Epidermal melanocyte (primary cell): Measurements from ENCODE around the gene GRIFIN.
"Not testable (repeated sequence)": the region's sequence is repeated elsewhere in the genome, so short reads cannot be mapped to it uniquely, and the experiment has no call there.

Experiments
- DNase-seq: peaks from one replicate; pipeline ENCODE4 v3.0.0; 2011; ENCODE audit warnings: low spot score; ENCODE audit not compliant: insufficient read length

Gene GRIFIN

DNA sequence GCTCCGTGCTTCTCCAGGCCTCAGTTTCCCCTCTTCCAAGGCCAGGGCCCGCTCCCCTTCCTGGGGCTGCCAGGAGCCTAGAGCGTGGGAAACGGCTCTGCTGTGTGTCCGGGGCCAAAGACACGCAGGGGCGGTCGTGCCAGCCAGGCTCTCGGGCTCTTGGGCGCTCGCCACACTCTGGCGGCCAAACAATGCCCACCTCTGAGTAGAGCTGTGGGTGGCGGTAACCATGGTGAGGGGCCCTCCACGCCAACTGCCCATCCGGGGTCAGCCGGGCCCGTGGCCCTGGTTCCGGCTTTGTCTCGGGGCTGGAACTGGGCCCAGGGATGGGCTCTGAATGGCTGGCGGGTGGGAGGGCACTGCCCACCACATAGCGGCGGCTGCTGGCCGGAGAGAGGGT is 16.0 kb downstream of the GRIFIN start:
- DNase-seq, result no peak

DNA sequence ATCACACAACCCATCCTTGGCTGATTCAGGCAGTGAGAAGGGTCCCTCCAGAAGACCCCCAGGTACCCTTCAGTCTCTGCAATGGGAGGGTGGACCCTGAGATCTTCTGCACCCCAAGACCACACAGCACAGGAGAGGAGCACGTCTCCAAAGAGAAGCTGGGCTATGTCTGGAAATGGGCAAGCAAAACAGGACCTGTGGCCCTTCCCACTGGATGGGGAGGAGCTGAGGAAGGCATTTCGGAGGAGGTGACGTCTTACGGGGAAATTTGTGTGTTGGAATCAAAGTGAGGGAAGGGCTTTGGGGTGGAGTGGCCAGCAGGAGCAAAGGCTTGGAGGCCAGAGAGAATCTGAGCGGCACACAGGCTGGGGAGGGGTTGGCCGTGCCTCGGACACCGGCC is 16.5 kb downstream of the GRIFIN start:
- no peak for DNase-seq

DNA sequence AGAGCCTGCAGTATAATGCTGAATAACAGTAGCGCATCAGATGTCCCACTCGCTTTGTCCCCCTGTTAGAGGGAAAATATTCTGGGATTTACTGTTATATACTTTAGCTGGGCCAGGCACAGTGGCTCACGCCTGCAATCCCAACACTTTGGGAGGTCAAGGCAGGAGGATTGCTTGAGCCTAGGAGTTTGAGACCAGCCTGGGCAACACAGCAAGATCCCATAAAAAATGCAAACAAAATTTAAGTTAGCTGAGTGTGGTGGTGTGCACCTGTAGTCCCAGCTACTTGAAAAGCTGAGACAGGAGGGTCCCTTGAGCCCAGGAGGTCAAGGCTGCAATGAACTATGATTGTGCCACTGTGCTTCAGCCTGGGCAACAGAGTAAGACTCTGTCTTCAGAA is 22.3 kb downstream of the GRIFIN start:
- DNase-seq, result not testable (repeated sequence)

DNA sequence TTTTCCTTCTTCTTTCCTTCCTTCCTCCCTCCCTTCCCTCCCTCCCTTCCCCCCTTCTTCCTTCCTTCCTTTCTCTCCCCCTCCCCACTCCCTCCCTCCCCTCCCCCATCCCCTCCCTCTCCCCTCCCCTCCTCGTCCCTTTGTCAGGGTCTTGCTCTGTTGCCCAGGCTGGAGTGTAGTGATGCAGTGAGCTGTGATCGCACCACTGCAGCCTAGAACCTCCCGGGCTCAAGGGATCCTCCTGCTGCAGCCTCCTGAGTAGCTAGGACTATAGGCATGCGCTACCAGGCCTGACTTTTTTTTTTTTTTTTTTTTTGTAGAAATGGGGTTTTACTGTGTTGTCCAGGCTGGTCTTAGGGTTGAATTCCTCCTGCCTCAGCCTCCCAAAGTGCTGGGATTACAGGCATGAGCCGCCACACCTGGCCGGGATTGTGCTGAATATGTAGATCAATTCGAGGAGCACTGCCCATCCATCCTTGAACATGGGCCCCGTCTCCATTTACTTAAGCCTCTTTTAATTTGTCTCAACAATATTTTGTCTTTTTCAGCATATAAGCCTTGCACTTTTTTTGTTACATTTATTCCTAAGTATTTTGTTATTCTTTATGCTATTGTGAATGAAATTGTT is 23.4 kb downstream of the GRIFIN start:
- no peak for DNase-seq

DNA sequence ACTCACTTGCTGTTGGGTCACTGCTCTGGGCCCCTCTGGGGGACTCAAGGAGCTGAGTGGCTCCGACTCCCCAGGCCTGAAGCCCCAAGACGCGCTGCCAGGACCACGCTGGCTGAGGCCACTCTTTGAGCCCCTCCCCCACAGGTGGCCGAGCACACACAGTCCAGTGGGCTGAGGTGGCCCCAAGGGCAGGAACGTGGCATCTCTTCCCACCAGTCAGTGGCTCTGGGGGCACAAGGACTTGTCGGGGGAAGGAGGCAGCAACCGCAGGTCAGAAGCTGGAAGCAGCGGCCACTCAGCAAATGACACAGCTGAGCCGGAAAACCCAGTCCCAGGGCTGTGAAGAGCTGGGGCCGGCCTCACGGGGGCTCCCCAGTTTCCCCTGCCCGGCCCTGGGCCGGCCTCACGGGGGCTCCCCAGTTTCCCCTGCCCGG is 24.1 kb downstream of the GRIFIN start:
- DNase-seq, result no peak

DNA sequence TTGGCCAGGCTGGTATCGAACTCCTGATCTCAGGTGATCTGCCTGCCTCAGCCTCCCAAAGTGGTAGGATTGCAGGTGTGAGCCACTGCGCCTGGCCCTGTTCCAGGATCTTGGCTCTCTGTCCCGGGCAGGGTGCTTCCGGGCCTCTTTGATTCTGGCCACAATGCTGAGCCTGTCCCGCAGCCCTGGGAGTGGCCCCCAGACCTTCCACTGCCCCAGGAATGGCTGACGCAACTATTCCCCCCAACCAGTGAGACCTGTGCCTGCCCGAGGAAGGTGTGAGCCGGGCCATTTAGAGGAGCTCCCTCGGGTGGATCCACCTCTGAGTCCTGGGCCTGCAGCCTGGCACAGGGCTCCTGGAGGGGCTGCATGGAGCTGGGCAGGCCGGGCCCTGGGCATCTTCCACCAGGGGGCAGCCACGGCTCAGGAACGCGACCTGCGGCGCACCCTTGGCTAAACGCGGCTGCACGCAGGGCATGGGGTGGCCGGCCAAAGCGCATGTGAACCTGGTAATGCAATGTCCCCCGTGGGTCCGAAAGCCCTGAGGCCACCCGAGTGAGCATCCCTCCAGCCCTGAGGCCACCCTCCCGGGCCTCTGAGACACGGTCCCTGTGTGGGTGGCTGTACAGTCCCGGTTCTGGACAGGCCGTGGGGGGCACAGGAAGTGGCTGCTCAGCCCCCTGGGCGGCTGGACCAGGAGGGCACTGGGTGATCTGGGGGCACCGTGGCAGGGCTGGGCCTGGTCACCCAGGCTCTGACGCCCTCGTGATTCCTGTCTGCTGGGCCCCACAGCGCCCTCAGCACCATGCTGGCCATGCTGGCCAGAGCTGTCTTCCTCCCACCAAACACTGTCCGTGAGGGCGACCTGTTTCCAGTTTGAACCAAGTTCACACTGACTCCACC is 24.8 kb downstream of the GRIFIN start:
- DNase-seq, result peak; percentile 87

DNA sequence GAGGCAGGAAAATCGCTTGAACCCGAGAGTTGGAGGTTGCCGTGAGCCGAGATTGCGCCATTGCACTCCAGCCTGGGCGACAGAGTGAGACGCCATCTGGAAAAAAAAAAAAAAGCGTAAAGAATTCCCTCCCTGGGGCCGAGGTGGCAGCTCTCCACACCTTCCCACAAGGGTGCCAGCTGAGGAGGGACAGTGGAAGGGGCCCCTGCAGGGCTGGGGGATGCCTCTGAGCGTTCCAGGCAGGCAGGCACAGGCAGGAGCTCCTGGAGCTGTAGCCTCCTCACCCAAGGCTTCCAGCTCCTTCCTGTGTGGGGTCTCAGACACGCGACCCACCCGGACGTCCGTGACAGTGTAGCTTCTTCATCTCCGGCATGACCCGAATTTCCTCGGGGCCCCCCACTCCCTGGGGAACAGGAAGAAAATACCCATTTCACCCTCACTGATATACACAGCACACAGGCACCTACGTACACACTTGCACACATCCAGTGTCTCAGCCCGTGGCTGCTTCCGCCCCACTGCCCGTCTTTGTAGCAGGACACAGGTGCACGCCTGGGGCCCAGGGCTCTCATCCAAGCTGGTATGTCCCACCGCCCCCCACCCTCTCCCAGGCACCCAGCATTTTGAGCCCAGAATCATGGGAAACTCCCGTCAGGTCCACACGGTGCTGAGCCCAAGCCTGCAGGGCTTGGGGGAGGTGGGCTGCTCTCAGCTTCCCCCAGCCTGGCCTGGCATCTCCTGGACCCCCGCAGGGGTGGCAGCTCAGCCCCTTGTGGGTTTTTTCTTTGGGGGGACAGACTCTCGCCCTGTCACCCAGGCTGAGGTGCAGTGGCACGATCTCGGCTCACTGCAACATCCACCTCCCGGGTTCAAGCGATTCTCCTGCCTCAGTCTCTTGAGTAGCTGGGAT is 25.7 kb downstream of the GRIFIN start:
- DNase-seq, result no peak

DNA sequence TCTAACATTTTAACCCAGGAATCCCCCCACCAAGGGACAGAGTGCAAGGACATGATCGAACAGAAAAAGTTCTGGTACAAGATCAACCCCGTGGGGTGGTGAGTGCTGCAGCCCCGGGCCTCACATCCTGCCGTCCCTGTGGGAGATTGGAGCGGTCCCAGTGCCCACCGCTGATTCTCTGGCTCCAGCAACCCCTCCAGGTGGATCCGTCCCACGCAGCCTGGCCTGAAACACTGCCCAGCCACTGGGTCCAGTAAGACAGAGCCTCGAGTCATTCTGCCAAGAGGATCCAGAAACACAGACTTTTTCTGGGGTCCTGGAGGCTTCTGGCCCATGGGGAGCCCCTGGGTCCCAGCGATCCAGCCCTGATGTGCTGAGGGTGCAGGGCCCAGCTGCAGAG is 29.5 kb downstream of the GRIFIN start:
- no peak for DNase-seq

DNA sequence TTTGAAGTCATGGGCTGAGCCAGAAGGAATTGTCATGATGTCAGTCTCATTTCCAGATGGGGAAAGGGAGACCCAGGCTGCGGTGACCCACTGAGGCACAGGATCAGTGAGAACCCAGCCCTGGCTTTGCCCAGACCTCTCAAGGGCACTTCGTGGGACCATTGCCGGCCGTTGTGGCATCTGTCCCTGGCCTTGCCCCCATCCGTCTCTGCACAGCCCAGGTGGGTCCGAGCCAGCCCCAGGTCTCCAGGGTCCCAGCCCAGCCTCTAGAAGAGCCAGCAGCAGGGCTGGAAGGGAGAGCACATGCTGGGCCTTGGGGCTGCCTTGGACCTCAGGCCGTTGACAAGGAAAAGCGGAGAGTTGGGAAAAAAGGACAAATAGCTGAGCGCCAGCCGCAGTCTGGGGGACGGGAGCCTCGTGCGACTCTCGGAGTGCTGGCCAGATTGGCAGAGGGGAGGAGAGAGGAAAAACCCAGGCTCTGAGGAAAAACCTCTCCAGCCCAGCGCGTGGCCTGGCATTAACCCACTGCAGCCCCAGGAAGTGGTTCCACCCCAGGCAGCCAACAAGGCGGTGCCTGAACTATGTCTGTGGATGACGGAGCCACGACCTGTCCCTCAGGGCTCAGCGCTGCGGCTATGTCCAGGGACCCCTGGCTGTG is 30.2 kb downstream of the GRIFIN start:
- no peak for DNase-seq

DNA sequence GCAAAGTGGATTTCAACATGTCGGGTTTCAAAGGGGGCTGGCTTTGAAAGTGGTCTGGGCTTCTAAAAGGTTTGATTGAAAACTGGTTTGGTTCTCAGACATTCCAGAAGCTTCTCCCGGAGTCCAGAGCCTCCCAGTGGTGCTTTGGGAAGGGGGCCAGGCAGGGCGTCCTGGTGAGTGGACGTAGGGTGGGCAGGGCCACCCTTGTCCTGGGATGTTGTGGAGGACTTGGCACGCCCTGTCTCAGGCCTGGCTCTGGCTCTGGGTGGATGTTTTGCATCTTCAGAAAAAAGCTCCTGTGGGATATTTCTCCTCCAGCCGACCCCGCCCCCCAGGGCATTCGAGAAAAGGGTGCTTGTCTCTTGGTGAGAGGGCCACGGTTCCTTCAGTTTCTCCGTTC is 31.2 kb downstream of the GRIFIN start:
- DNase-seq, result no peak

DNA sequence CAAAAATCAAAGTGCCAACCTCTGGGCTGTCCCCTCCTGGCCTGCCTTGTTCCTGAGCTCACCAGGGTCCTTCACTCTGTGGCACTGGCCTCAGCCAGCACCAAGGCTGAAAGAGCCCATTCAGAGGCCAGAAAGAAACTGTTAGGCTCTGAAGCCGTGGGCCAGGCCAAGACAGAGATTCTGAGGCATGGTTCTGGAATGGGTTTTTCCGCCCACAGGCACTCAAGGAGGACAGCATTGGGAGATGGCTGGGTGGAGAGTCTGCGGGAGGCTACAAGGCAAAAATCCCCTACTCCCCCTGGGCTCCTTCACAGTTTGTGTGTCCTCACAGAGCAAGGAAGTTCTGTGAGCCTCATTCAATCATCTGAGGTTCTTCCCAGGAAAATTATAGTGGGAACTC is 31.7 kb downstream of the GRIFIN start:
- peak; percentile 83 for DNase-seq

DNA sequence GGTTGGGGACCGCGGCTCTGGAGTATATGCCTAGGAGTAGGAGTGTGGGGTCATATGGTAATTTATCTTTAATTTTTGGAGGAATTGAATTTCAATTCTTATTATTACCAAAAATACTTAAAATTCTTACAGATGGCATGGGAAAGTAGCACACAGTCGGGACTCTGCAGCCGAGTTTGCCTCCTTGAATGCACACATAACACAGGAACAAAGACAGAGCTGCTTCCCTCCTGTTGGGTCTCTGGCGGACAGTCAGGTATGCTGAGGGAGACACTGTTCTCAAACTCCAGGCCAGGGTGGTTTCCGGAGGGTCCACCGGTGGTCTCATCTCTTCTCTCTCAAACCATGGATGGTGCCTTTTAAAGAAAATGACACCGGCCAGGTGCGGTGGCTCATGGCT is 32.7 kb downstream of the GRIFIN start:
- no peak for DNase-seq

DNA sequence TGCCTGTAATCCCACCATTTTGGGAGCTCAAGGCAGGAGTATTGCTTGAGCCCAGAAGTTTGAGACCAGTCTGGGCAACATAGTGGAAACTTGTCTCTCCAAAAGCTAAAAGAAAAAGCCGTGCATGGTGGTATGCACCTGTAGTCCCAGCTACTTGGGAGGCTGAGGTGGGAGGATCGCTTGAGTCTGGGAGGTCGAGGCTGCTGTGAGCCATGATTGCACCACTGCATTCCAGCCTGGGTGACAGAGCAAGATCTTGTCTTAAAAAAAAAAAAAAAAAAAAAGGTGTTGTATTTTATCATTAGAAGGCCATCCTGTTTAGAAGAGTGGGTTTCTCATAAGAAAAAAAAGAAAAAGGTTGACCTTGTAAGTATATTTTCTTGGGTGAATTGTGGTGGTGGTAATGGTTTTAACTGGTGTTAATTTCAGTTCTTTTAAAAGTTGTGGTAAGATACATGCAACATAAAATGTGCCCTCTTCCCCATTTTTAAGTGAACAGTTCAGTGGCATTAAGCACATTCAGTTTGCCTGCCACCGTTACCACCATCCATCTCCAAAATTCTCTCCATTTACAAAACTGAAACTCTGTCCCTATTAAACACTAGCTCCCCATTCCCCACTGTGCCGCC is 34.7 kb downstream of the GRIFIN start:
- DNase-seq, result no peak

DNA sequence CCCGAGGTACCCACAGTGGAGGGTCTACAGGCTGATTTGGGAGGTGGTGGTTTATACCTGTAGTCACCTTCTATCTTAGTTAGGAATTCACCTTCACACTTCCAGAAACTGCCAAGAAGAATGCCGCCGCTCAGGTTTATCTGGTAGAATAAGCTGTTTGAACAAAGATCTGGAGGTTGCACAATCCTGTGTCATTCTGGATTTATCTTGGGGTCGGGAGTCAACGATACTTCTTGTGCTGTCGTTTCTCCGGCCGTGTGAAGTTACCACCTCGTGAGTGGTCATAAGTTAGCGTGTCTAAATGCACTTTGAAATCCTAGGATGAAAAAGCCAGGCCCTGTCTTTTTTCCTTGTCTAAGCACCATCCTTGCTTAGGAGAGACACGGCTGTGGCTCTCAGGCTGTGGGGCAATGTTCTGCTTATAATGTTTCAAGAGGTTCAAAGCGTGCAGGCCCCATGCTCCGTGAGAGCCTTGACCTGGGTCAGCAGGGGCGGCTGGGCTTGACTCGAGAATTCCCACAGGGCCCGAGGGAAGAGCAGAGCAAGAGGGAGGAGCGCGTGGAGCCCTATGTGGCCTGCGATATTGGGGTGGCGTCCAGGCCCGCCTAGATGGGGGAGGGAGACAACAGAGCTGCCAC is 35.5 kb downstream of the GRIFIN start:
- DNase-seq, result no peak

DNA sequence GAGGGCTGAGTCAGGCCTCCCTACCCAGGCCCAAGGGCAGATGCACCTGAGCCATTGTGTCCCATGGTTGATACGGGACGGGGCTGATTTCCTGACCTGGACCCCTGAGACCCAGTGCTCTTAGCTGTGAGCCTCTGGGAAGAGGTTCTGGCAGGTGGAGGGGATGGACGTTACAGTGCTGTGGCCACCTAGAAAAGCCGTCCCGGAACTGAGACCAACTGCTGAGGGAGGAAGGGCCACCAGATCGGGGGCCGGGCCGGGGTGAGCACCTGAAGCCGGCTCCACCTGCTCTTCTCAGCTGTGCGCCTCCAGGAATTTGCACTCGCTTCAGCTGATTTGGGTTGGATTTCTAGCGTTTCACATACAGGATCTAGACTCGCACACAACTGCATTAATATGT is 37.4 kb downstream of the GRIFIN start:
- DNase-seq, result no peak

DNA sequence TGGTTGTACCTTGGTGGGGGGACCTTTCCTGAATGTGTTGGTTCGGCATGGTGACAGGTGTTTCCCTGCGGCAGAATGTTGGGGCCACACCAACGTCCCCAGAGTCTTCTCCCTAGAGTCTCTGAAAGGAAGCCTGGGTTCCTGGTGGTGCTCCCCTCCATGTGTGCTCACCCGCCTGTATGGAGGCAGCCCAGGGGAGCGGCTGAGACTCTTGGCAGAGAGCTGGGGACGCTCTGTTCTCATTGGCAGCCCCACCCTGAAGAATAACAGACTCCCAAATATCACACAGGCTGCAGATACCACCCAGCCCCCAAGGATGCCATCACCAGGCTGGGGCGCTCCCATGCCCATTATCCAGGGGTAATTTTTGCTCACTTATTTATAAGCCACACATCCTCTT is 38.0 kb downstream of the GRIFIN start:
- no peak for DNase-seq

DNA sequence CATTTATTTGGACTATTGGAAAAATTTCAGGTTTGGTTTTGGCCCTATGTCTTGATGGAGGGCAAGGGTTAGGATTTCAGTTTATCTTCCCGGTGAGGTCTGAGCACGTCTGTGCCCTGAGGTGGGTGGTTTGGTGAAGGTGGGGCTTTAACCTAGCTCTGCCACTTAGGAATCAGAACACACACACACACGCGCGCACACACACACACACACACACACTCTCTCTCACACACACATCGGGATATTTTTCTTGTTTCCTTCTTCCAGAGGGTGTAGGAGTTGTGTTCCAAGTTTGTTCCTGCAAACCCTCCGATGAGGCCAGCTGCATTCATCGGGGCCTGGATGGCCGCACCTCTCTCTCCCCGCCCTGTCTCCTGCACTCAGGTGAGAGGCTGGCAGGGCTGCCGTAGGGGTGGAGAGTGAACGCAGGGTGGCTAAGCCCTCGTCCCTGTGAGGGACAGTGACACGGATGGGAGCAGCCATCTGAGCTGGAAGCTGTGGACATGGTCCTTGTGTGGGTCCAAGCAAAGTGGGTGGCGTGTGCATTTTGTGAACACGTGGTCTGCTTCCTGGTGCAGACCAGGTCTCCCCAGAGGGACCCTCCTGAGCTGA is 38.6 kb downstream of the GRIFIN start:
- DNase-seq, result no peak

DNA sequence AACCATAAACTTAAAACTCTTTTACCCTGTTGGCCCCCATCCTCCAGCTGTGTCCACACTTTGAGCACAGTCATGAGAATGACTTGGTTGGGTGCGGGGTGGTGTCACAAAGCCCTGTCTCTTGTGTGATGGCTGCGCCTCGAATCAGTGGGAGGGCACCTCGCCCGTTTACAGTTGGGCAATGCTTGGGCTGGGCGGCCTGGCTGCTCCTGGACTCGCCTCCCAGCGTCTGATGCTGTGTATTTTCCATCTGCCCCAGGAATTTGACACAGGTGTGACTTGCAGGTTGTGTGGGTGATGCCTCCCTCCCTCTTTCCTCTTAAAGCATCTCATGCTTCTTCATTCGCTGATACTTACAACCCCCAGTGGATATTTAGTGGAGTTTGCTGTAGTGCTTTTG is 39.1 kb downstream of the GRIFIN start:
- no peak for DNase-seq

DNA sequence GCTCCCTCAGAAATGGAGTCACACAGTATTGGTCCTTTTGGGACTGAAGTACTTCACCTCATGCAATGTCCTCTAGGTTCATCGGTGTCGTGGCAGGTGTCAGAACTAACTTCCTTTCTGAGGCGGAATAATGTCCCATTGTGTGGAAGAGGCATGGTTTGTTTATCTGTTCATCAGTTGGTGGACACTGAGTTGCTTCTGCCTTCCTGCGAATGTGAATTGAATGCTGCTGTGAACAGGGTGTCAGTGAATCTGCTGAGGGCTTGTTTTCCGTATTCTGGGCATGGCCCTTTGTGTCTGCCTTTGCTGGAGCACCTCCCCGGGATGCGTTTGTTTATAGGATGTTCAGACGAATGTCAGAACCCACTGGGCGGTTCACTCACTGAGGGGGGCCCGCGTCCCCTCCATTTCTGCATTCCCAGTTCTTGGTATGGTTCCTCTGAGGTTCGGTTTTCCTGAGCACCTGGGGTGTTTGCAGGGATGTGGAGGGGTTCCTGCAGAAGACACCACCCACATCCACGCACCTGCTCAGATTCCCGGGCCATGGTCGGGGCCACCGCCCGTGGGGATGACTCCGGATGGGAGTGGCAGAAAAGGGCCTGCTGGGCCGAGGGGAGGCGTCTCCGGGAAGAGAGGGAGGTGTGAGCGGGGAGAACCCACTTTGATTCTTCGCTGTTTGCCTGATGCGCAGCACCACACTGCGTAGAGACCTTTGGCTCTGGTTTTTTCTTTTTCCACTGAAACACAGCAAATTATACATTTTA is 39.7 kb downstream of the GRIFIN start:
- DNase-seq, result no peak
